Right lobe of liver (tissue), 6 donors: ENCODE measurements around the gene SCAP. TPM values are rescaled to one million over a fixed set of nuclear protein-coding genes. Genes with fewer than 3 reads are reported as not detected.

Experiments
- ATAC-seq, 4 donors: fragments of 200-7000 bp; cut with Tn5 transposase; one replicate each; pipeline ENCODE4 v1.9.1; 2020; ENCODE audit warnings: mild to moderate bottlenecking in 4 of 4, moderate library complexity in 4 of 4
- DNase-seq, 3 donors: peaks; one replicate each; pipeline ENCODE4 v3.0.0-alpha.2; 2020
- H3K27ac ChIP-seq, 3 donors: fragments of 200-600 bp; one replicate each; pipeline ENCODE4 v1.8.0; 2022
- H3K27me3 ChIP-seq, 2 donors: fragments of 200-600 bp; one replicate each; pipeline ENCODE4 v1.8.0; 2022
- H3K36me3 ChIP-seq, 4 donors: fragments of 200-600 bp; sonication (generic) in 1 of 4; one replicate each; pipeline versions ENCODE4 v1.5.1 to v1.8.0; 2017 to 2022; ENCODE audit warnings: control low read depth in 1 of 4
- H3K4me1 ChIP-seq, 4 donors: fragments of 200-600 bp; sonication (generic) in 1 of 4; one replicate each; pipeline versions ENCODE4 v1.5.1 to v1.8.0; 2017 to 2022; ENCODE audit warnings: control low read depth in 1 of 4
- H3K4me3 ChIP-seq, 3 donors: fragments of 200-600 bp; one replicate each; pipeline ENCODE4 v1.8.0; 2022
- H3K9me3 ChIP-seq, 4 donors: fragments of 200-600 bp; sonication (generic) in 1 of 4; one replicate each; pipeline versions ENCODE4 v1.5.1 to v1.8.0; 2017 to 2022; ENCODE audit warnings: control low read depth in 1 of 4
- POLR2A ChIP-seq: fragments of 450-650 bp; IDR thresholded peaks from one replicate; pipeline ENCODE4 v1.6.1; 2017; ENCODE audit warnings: antibody characterized with exemption, mild to moderate bottlenecking
- WGBS: methylation state at CpG from one replicate; pipeline ENCODE4 v1.1.6; 2018; ENCODE audit warnings: low coverage, low lambda C conversion rate; ENCODE audit not compliant: insufficient coverage; ENCODE audit errors: missing lambda C conversion rate; 5-methylcytosine and 5-hydroxymethylcytosine counted together
- intact Hi-C, 2 donors: fragments of 100-400 bp; cut with DNase I; formaldehyde crosslinking; loops; one replicate each; pipeline versions ENCODE4 v1.11.2 to v1.14.1; 2022
- total RNA-seq, 6 experiments: library from RNA; depleted of rRNA in 2 of 6; stranded (reverse); fragments of >200 nt in 2 of 6; fragmentation: NEBNext Ultra II Directional in 3 of 6; extraction: Animal tissue kit (Norgen Biotek cat#: 25700) in 3 of 6; gene quantifications; one replicate each; pipeline versions ENCODE4 v1.1.0 to v1.2.4, GENCODE V29; 2016 to 2023
- TF ChIP-seq, protein P1 (sequence below), 4 donors: fragments of 200-600 bp in 3 of 4; fragments of 450-650 bp in 1 of 4; IDR thresholded peaks; one replicate each; pipeline versions ENCODE4 v1.5.1 to v1.8.0; 2016 to 2022; ENCODE audit warnings: antibody characterized with exemption in 4 of 4, mild to moderate bottlenecking in 2 of 4
- donor health status: DM: no; HTN: yes; CAD: no.
- donor health status: DM: no; HTN: no; CAD: no.
- donor health status: DM: no; HTN: no; CAD: no.
- donor health status: DM: no; HTN: yes; CAD: no.
- donor health status: DM: no; HTN: yes; CAD: no.

The SCAP gene
- total RNA-seq, 6 experiments from 2014 or later = 48.8 to 85.1 (median 78.9) TPM

DNA sequence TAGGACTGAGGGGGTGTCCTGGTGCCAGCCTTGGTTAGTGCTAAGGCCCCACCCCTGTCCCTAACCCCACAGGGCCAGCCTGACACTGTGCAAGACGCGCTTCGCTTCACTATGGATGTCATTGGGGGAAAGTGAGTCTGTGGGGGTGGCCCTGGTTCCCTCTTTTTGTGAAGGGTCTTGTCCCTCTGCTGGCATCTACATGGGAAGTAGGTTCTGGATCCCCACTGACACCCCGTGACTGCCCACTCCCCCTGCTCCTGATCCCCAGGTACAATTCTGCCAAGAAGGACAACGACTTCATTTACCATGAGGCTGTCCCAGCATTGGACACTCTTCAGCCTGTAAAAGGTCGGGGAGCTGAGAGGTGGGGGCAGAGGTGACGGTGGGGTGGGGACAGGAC, 68.5 kb downstream of the SCAP start:
- Histone ChIP-seq H3K9me3 (no peaks in the 10 kb centered on the region), H3K36me3 (peaks cover 0 to 53% (median 11%) of the 10 kb centered on the region in 4 donors), H3K4me1 (no peaks in the 10 kb centered on the region), H3K4me3 (no peak overlapping the region), H3K27ac (no peak overlapping the region), H3K27me3 (no peaks in the 10 kb centered on the region)
- TF ChIP-seq, protein P1, sequence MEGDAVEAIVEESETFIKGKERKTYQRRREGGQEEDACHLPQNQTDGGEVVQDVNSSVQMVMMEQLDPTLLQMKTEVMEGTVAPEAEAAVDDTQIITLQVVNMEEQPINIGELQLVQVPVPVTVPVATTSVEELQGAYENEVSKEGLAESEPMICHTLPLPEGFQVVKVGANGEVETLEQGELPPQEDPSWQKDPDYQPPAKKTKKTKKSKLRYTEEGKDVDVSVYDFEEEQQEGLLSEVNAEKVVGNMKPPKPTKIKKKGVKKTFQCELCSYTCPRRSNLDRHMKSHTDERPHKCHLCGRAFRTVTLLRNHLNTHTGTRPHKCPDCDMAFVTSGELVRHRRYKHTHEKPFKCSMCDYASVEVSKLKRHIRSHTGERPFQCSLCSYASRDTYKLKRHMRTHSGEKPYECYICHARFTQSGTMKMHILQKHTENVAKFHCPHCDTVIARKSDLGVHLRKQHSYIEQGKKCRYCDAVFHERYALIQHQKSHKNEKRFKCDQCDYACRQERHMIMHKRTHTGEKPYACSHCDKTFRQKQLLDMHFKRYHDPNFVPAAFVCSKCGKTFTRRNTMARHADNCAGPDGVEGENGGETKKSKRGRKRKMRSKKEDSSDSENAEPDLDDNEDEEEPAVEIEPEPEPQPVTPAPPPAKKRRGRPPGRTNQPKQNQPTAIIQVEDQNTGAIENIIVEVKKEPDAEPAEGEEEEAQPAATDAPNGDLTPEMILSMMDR (IDR thresholded peaks at IDR 0.05) = no peak
- TF ChIP-seq POLR2A = no peak
- DNase-seq = no peak
- WGBS = 82% methylated on average over 2 of the region's 7 CpGs
- intact Hi-C loops = no loop called here
- no peak for ATAC-seq

DNA sequence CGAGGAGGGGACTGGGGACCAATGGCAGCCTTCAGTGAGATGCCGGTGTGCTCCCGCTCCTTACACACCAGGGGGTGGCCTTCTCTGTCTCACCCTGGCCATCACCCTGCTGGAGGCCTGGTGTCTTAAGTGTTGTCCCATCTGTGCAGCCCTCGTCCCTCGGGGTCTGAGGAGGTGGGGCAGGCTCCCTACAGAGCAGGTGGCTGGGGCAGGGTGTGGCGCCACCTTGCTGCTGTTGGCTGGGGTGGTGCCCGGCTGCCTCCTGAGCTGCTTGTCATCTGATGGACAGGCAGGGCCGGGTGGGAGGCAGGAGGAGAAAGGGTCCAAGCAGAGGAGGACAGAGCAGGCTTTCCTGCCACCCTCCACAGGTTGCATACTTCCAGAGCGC, 69.0 kb downstream of the SCAP start:
- Histone ChIP-seq H3K4me1 (no peaks in the 10 kb centered on the region), H3K27ac (no peak overlapping the region), H3K27me3 (no peaks in the 10 kb centered on the region), H3K36me3 (peaks cover 0 to 48% (median 11%) of the 10 kb centered on the region in 4 donors), H3K9me3 (no peaks in the 10 kb centered on the region), H3K4me3 (no peak overlapping the region)
- 100% methylated on average over 3 of the region's 9 CpGs for WGBS
- intact Hi-C loops = no loop called here
- TF ChIP-seq, protein P1 (IDR thresholded peaks at IDR 0.05) = peak in 1 of 4 donors; percentile 7
- no peak for TF ChIP-seq POLR2A
- ATAC-seq (peak in 1 of 4 donors; percentile 4), DNase-seq (no peak)

DNA sequence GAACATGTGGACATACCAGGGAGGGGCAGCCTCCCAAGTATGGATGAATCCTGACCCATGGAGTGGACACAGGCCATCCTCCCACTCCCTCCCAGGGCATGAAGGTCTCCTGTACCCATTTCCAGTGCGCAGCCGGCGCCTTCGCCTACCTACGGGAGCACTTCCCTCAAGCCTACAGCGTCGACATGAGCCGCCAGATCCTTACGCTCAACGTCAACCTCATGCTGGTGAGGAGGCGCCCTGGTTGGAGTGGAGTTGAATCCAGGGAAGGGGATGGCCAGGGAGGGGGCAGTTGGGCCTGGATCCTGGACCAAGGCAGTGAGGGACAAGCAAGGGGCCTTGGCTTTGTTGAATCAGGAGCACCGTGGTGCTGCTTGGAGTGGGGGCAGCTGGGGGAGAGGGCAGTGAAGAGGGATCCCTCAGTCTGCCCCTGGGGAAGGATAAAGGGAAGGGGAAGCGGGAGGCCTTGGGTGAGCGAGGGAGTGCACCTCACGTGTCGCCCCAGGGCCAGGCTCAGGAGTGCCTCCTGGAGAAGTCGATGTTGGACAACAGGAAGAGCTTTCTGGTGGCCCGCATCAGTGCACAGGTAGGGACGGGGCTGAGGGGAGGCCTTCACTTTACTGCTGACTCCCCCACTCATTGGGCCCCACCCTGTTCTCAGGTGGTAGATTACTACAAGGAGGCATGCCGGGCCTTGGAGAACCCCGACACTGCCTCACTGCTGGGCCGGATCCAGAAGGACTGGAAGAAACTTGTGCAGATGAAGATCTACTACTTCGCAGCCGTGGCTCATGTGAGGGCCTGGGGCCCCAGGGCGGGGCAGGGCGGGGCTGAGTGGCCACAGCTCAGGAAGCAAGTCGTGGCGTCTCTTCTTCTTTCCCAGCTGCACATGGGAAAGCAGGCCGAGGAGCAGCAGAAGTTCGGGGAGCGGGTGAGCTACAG, 69.7 kb downstream of the SCAP start:
- H3K27me3 ChIP-seq = no peaks in the 10 kb centered on the region
- peaks cover 0 to 43% (median 9%) of the 10 kb centered on the region in 4 donors for H3K36me3 ChIP-seq
- DNase-seq = peak in 1 of 3 donors; percentile 25
- intact Hi-C loops = no loop called here
- 92% methylated on average over 17 of the region's 31 CpGs for WGBS
- no peak overlapping the region for H3K4me3 ChIP-seq
- ATAC-seq = no peak
- no peaks in the 10 kb centered on the region for H3K4me1 ChIP-seq
- TF ChIP-seq, protein P1 (IDR thresholded peaks at IDR 0.05) = no peak
- no peak for TF ChIP-seq POLR2A
- H3K27ac ChIP-seq = no peak overlapping the region
- H3K9me3 ChIP-seq = no peaks in the 10 kb centered on the region

DNA sequence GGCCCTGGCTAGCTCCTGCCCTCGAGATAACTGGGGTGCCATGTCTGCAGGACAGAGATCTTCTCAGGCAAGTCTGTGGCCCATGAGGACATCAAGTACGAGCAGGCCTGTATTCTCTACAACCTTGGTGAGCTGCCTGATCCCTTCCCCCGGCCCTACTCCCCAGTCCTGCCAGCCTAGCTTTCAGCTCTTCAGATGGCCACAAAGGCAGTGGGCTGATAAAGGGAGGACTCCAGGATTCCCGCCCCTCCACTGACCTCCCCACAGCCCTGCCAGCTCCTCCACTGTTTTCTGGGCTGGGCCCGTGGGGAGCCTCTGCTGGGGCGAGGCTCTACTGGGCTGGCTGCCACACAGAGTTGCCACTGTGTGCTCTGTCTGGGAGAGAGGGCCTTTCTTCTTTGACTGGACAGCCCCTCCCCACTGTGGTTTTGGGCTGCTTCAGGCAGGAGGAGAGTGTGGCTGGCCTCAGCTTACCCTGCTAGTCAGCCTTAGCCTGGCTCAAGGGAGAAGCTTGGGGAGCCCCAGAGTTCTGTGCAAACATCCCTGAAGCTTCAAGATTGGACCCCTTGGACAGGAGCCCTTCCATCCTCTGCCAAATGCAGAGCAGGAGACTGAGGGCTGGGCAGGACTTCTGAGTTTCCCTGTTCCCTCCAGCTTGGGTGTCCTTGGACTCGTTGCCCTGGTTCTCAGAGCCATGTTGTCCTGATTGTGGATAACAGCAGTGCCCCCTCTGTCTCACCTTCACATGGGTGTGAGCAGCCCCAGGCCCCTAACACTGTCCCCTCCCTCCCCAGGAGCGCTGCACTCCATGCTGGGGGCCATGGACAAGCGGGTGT, 70.6 kb downstream of the SCAP start:
- Histone ChIP-seq H3K27me3 (no peaks in the 10 kb centered on the region), H3K9me3 (no peaks in the 10 kb centered on the region), H3K36me3 (peaks cover 0 to 39% (median 8%) of the 10 kb centered on the region in 4 donors), H3K27ac (no peak overlapping the region), H3K4me3 (no peak overlapping the region), H3K4me1 (no peaks in the 10 kb centered on the region)
- DNase-seq = no peak
- intact Hi-C loops = no loop called here
- 63% methylated on average over 5 of the region's 9 CpGs for WGBS
- ATAC-seq = no peak
- no peak for TF ChIP-seq POLR2A
